Measurements from ENCODE around the gene TSPYL1.
A peak's percentile ranks its signal among the peaks of the same experiment; 100 is the strongest.
"Not testable (repeated sequence)": the region's sequence is repeated elsewhere in the genome, so short reads cannot be mapped to it uniquely, and the experiment has no call there.

The TSPYL1 gene

DNA sequence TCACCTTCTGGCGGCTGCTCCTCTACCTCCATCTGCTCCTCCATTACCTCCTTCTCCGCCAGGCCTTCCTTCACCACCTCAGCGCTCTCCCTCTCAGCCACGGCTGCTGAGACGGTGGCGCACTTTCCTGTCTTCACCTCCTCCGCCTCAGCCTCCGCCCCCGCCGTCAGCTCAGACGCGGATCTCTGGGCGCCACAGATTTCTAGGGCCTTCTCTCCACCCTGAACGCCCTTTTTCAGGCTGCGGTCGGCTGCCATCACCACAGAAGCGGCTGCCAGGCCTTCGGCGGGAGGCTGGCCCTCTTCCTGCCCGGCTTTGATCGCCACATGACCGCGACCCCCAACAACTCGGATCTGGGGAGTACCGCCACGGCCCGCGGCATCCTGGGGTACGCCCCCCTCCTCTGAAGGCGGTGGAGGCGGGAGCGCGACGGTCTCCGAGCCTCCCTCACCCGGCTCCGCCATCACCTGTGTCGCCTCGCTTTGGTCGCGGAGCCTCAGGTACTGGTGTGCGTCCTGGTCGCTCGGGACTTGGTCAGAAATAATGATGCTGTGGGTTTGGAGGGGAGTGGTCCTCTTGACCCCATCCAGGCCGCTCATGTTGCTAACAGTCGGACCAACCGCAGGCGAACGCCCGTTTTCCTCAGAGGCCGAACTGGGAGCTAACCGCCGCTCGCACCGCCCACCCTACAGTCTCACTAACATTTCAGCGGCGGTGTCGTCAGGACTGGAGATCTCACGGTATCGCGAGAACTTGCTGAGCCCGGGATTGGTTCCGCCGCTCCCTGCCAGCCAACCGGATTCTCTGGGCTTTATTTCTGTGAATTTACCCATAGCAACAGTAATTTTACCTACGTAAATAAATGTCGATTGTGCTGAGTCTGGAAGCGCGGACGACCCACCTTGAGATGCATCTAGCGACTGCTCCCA lies at the start of gene TSPYL1:
TSS of gene TSPYL1 (minus strand) at position 699 of the 929 bp plus-strand sequence. CDS start at position 599, 100 bp downstream.
- DNase-seq (ENCODE audit: low read depth in 2 of 2), result peak; percentile 92 to 93

DNA sequence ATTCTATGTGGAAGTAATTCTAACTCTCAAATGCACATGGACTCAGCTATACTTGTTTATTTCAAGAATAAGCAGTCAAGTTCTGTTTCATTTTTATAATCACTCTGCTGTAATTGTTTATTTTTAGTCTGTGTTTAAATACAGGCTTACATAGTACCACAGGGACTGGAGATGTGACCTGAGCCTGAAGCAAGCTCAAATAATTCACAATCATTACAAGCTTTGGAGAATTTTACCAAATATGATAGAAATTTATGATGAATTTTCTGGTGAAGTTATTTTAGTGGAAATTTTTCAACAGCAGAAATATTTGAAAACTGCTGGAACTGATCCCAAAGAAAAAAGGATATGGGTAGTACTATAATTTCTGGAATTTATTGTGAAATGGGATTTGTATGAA lies 49.4 kb upstream of the TSPYL1 start:
- DNase-seq (ENCODE audit: low read depth in 2 of 2), result peak in 1 of 2 experiments; percentile 33

DNA sequence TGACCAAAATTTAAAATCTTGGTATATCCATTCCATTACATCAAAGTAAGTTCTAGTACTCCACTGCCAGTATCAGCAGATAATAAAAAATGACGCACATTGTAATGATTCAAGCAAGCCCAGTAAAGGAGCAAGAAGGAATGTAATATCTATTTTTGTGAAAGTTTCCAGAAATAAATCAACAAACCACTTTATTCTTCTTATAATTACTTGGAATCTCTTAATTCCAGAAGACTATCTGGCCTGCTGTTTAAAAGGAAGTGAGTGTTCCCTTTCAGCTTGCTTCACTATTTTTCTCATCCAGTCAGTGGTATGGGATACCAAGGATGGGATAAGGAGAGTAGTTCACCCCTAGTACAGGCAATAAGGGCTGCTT lies 48.8 kb upstream of the TSPYL1 start:
- DNase-seq (ENCODE audit: low read depth in 2 of 2), result no peak

DNA sequence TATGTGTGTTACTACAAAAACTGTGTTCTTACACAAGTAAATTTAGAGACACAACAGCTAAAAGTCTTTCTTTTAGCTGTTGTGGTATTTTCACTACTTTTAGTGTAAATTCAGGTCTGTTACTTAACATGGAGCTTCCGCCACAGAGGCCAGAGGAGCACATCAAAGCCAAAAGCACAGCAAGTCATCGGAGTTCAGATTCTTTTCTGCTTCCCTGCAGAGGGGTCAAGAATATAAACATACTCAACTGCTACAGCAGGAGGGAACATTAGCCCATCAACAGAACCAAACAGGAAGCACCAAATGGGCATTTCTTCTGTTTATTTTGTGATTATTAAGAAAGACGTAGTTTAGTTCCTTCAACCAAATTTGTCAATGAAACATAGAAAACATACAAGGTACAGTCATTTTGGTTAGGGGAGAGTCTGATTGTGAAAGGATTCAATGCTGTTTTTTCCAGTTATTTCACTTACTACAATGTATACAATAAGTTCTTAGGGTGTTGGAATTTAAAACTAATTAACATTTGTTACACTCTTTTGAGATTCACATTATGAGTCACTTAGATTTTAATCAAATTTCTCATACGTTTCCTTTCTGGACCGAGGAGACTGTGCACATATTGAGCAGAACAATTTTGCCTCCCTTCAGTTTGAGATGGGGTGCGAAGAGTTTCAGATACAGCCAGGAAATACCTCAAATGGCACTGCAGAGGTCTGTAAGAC lies 48.2 kb upstream of the TSPYL1 start:
- no peak for DNase-seq (ENCODE audit: low read depth in 2 of 2)

DNA sequence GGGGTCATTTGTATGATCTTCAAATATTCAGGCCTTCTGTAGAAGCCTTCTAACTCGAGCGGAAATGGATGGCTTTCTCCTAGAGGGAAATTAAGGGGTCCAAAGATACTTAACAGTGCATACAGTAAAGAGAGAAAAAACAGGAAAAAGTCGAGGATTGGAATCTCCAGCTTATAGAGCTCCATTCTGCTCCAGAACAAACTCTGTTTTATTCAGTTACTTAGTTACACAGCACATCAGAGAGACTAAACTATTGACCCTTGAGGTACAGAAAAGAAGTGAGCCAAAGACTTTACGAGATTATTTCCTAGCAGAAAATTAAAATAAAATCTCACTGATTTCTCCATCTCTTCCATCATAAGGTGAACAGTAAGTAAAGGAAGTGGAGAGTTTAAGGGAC lies 47.3 kb upstream of the TSPYL1 start:
- no peak for DNase-seq (ENCODE audit: low read depth in 2 of 2)

DNA sequence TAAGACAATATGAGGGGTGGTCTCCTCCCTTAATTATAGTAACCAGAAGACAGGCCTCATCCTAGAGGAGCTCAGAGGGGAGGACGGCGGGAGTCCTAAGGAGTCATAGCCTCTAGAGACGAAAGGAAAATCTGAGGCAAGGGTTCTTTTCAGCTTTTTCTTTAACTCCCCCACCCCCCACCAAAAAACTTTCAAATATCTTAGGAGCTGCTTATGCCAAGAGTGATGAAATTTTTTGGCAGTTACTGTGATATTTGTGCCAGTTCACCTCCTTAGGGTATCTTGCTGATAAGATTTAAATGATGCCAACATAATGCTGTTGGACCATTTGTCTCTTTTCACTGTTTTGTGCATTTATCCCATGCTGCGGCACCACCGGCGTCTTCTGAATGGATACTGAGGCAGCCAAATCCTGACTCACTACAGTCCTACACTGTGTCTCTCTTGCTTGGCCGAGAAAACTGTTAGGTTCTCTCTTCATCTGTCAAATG lies 46.5 kb upstream of the TSPYL1 start:
- no peak for DNase-seq (ENCODE audit: low read depth in 2 of 2)

DNA sequence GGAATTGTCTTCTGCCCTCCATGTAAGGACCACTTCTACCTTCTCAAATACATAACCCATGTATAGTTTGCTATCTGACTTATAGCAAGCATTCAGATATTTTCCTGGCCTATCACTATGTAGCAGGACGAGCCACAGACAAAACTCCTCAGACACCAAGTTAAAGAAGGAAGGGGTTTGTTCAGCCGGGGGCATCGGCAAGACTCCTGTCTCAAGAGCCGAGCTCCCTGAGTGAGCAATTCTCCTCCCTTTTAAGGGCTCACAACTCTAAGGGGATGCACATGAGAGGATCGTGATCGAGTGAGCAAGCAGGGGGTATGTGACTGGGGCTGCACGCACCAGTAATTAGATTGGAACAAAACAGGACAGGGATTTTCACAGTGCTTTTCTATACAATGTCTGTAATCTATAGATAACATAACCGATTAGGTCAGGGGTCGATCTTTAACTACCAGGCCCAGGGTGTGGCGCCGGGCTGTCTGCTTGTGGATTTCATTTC lies 46.0 kb upstream of the TSPYL1 start:
- not testable (repeated sequence) for DNase-seq (ENCODE audit: low read depth in 2 of 2)

DNA sequence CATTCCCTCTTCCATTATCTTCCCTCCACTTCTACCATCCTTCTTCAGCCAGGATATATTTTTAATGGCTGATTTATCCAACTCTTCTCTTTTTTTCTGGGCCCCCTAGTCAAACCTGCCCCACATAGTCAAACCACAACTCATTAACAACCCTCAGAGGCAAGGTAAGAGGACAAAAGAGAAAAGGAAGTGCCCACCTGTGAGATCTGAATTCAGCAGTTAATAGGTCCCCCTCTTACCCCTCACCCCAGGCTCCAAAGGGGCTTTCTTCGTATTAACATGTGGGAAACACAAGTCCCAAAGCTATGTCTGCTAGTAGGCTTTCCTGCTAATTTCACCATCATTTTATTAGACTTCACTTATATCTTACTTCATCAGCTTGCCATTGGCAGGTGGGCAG lies 44.1 kb upstream of the TSPYL1 start:
- no peak for DNase-seq (ENCODE audit: low read depth in 2 of 2)

DNA sequence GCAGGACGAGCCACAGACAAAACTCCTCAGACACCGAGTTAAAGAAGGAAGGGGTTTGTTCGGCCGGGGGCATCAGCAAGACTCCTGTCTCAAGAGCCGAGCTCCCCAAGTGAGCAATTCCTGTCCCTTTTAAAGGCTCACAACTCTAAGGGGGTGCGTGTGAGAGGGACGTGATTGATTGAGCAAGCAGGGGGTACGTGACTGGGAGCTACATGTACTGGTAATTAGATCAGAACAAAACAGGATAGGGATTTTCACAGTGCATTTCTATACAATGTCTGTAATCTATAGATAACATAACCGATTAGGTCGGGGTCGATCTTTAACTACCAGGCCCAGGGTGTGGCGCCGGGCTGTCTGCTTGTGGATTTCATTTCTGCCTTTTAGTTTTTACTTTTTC lies 42.2 kb upstream of the TSPYL1 start:
- not testable (repeated sequence) for DNase-seq (ENCODE audit: low read depth in 2 of 2)

DNA sequence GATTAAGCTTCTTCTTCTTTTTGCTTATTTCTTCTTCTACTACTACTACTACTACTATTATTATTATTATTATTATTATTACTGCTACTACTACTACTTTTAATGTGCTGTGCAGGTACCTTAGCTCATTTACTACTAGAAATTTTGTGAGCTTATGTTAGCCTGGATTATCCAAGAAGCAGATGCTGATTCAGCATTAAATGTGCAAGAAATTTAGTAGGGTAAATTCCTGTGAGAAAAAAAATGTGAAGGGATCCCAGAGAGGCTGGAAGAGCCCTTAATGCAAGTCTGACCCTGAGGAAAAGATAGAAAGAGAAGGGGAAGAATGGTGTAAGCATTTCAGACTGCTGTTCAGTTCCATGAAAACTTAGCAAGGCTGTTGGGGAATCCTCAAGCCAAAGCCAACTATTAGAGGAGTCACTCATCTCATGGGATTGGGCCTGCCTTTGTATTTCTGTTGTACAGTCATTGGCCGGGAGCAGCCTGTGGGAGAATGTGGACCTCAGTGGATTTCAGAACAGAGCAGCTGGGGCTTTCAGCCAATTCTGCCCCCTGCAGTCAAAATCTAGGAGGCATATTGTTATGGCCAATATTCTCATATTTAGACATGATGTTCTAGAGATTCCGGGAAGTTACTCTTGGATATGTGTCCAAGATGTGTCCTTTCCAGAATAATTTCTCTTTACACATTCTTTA lies 37.2 kb upstream of the TSPYL1 start:
- no peak for DNase-seq (ENCODE audit: low read depth in 2 of 2)

DNA sequence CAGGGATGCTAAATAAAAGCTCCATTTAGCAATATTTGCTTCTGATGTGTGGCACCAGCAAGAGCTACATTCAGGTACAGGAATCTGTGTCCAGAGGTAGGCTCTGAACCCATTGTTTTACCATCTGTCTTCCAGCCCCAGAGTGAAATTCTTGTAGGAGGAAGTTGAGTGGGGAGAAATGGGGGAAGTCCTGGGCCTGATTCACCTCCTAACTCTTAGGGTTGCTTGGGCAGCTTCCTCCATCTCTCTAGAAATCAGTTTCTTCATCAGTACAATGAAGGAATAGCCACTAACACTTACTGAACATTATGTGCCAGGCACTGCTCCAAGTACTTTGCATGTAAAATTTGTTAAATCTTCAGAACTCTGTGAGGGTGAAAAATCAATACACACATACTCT lies 35.1 kb upstream of the TSPYL1 start:
- DNase-seq (ENCODE audit: low read depth in 2 of 2), result no peak

DNA sequence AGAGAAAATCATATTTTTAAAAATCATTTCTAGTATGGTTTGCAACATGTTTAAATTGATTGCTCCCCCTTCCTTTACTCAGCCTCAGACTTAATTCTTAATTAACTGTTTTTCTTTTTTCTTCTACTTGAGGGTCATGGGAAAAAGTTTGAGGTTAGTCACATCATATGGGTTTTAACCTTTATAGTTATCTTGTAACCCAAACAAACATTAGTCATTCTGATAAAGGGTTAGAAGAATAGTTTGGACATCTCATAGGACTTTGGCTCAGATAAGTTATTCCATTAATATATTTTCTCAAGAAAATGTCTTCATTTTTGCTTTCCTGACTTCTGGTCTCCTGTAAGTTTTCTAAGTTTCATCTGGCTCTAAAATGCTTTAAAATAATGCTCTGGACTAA lies 34.5 kb upstream of the TSPYL1 start:
- no peak for DNase-seq (ENCODE audit: low read depth in 2 of 2)

DNA sequence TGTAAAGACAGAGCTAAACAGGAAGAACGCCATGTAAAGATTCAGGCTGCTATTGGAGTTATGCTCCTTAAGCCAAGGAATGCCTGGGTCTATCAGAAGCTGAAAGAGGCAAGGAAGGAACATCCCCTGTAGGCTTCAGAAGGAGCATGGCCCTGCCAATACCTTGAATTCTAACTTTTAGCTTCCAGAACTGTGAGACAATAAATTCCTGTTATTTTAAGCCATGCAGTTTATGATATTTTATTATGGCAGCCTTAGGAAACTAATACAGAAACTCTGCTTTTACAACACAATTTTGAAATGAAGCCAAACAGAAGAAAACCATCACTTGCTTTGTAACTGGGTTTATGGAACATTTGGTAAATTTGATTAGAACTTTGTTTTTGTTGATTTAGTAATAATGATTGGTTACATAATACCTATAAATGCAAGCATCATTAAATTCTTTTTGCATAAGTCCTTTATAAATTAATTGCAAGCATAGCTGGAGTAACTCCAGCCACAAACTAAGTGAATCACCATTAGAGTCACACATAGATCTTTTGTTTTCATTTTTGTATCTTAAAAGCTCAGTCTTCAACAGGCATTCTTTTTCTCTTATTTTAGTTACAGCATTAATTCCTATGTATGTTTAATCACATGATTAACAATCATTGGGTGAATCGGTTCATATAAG lies 33.5 kb upstream of the TSPYL1 start:
- DNase-seq (ENCODE audit: low read depth in 2 of 2), result no peak

DNA sequence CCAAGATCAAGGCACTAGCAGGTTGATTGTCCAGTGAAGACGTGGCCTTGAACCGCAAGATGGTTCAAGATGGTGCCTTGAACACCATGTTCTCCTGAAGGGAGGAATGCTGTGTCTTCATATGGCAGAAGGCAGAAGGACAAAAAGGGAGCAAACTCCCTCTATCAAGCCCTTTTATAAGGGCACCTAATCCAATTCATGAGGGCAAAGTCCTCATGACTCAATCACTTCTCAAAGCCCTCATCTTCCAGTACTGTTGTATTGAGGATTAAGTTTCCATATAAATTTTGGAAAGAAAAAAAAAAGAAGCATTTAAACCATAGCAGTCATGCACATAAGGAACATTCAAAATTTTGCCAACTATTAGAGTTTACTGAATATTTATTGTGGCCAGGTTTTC lies 29.9 kb upstream of the TSPYL1 start:
- DNase-seq (ENCODE audit: low read depth in 2 of 2), result no peak

DNA sequence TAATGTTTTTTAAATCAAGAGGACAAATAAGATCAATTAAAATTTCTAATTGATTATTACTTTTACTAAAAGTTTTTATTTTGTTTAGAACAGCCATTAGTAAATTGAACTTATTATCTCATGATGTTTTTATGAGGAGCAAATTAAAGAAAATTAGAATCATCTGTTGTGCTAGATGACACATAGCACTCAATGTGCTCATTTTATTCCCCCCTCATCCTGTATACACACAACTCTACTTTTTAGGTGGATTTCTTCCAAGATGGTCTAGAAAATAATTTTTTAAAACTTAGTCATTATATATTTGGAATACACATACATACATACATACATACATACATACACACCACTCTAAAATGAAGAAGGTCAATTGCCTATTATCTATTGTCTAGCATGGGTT lies 29.3 kb upstream of the TSPYL1 start:
- DNase-seq (ENCODE audit: low read depth in 2 of 2), result no peak

DNA sequence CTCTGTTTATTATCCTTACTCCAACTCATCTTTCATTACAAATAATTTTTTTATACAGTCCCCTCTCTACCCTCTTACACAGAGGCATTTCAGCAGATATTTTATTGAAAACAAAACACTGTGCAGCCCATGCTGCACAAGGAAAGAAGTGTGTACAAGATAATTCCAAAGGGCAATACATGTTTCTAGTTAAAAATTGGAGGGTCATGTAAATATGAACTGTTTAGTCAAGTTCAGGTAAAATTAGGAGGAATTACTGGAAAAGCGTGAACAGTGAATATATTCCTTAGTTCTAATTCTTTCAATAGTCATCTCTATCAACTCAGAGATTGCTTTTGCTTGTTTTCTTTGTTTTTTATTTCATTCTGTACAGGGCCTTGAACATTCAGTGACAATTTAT lies 27.9 kb upstream of the TSPYL1 start:
- no peak for DNase-seq (ENCODE audit: low read depth in 2 of 2)

DNA sequence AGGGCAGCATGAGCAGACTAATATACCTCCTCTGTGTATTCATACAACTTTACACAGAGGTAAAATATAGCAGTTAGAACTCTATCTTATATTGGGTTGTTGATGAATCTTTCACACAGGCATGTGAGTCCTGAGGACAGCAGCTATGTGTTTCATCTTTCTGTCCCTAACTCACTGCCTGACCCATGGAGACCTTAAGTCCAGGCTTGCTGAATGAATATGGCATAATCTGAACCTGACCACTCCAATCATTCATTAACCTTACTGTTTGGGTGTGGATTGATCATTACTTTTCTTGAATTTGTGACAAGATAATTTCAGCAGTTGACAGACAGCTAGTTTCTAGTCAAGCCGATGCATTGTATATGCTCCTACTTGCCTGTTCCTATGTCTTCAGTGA lies 27.3 kb upstream of the TSPYL1 start:
- DNase-seq (ENCODE audit: low read depth in 2 of 2), result no peak

DNA sequence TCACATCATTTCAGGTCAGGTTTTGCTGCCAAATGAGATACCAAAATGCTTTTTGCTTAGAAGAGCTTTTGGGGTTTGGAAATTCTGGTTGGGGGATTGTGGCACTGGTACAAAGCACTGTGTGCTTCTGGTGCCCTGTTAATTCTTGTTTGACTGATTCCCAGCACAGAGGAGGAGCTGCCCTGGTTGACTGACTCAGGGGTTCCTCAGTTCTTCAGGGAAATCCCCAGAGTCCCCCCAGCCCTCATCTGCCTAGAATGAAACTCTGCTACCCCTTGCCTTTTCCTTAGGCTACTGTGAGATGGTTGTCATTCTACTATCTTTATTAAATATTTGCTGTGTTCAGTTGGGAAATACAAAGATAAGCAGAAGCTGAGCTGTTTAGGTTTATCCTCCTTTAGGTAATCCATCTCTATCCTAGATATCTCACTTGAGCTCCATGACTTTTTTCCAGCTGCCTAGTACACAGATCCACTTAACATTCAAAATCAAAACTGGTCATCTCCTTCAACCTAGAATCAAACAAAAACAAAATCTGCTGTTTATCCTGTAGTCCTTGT lies 24.9 kb upstream of the TSPYL1 start:
- no peak for DNase-seq (ENCODE audit: low read depth in 2 of 2)

DNA sequence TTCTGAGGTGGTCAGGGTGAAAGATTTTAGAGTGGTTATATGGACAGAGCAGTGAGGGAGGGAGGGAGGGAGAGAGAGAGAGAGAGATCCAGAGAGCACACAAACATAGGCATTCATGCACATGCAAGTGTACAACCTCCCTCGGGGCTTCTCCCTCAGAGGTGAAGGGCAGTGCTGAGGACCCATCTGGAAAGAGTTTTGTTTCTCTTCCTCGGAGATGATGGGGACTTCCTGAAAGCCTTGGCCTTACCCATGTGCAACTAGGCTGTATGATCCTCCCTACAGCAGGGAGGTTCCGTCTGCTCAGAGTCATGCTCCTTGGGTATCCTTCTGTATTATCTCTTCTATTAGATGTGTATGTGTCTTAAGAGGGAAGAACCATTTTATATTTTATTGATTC lies 21.4 kb upstream of the TSPYL1 start:
- no peak for DNase-seq (ENCODE audit: low read depth in 2 of 2)

DNA sequence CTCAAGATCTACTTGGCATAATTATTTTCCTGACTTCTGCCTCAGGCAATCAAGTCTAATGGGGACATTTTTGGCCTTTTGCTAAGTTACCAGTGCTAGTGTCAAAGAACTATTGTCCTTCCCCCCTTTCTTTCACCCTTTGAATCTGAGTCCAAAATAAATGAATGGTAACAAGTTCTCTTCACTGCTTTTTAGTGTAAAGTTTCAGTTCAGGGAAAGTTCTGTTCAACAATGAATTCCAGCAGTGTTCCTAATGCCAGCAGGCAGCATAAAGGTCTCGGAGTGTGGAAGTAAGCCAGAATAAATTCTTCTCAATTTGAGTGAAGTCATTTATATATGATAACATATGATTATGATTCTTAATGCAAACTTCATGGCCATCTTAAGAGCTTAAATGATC lies 20.8 kb upstream of the TSPYL1 start:
- DNase-seq (ENCODE audit: low read depth in 2 of 2), result no peak

DNA sequence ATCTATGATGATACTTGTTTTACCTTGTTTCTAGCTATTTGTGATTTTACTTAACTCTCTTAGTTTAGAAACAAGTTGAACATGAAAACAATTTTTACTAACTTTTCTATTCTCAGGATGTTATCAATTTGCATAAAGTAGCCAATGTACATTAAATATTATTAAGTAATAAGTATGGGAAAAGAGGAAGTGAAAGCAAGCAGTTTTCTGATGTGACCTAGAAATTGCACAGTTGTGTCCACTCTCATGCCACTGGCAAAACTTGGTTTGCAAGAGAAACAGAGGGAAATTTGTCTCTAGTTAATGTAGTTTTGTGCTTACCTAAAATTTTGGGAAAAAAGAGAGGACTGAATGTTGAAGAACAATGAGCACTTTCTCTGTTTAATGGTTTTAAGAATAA lies 19.2 kb upstream of the TSPYL1 start:
- no peak for DNase-seq (ENCODE audit: low read depth in 2 of 2)
